ENCODE measurements around the gene TSPAN11.

Gene TSPAN11

DNA sequence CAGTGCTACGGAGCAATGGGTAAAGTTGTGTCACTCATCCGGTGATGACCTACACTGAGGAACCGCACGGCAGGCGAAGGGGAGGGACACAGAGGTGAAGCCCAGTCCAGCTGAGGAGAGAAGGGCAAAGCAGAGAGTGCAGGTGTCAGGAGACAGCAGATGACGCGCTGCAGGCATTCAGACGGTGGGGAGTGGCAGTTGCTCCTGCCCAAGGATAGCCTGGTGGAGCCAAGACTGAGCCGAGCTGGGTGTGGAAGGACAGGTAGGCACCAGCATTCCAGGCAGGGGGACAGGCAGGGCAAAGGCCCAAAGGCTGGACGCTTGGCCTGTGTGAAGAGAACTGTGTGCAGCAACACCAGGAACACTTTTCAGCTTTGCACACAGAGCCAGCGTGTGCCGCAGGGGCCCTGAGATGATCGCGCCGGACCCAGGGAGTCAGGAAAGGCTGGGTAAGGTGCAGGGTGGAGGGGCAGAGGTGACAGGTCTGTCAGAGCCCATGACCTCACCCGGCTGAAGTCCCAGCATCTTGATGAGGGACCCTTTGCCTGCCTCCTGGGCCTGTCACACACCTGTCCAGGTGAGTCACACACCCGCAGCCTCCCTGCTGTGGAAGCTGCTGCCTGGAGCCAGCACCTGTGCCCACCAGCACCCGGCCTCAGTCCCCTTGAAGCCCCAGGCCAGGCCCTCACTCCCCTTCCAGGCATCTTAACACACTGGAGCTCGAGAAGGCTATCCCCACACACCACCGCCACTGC is 48.4 kb downstream of the TSPAN11 start:
- Histone ChIP-seq H3K9ac (ENCODE audit: low read depth, low read length) (no peak overlapping the region), H3K36me3 (ENCODE audit: insufficient read depth, low read depth, low read length) (no peaks in the 10 kb centered on the region), H3K4me3 (ENCODE audit: low read length) (no peak overlapping the region), H3K27ac (ENCODE audit: low read length) (no peak overlapping the region), H3K4me1 (ENCODE audit: insufficient read depth, low read length) (0 out of 2 replicates have a peak, but pooled peaks cover 3% of the 10 kb centered on the region), H3K27me3 (ENCODE audit: insufficient read depth, low read length) (no peaks in the 10 kb centered on the region; the same call in 1 of the 2 replicates), H3K9me3 (ENCODE audit: insufficient read depth, low read depth, low read length) (no peaks in the 10 kb centered on the region)

DNA sequence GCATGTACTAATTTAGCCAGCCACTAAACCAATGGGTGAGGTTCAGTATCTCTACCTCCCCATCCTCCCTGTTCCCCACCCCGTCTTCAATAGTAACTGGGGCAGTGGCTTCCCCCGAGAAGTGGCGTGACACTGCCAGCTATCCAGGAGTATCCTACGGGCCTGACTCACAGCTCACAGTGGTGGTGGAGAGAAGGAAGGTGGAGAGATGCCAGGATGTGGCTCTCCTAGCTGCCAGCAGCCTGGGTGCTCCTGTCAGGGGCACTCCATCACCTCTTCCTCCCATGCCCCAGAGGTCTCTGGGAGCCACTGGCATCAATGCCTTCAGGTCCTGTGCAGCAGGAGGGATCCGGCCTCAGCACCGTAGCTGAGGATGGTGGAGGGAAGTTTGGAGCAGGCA is 49.0 kb downstream of the TSPAN11 start:
- Histone ChIP-seq H3K27ac (ENCODE audit: low read length) (no peak overlapping the region), H3K4me3 (ENCODE audit: low read length) (no peak overlapping the region), H3K9me3 (ENCODE audit: insufficient read depth, low read depth, low read length) (no peaks in the 10 kb centered on the region), H3K27me3 (ENCODE audit: insufficient read depth, low read length) (no peaks in the 10 kb centered on the region; the same call in 1 of the 2 replicates), H3K36me3 (ENCODE audit: insufficient read depth, low read depth, low read length) (no peaks in the 10 kb centered on the region), H3K4me1 (ENCODE audit: insufficient read depth, low read length) (0 out of 2 replicates have a peak, but pooled peaks cover 3% of the 10 kb centered on the region), H3K9ac (ENCODE audit: low read depth, low read length) (no peak overlapping the region)

GRCh38 chr12:30976206-30976605 is 49.7 kb downstream of the TSPAN11 start:
- Histone ChIP-seq H3K27me3 (ENCODE audit: insufficient read depth, low read length) (no peaks in the 10 kb centered on the region; the same call in 1 of the 2 replicates), H3K9ac (ENCODE audit: low read depth, low read length) (no peak overlapping the region), H3K9me3 (ENCODE audit: insufficient read depth, low read depth, low read length) (no peaks in the 10 kb centered on the region), H3K4me1 (ENCODE audit: insufficient read depth, low read length) (0 out of 2 replicates have a peak, but pooled peaks cover 3% of the 10 kb centered on the region), H3K4me3 (ENCODE audit: low read length) (no peak overlapping the region), H3K27ac (ENCODE audit: low read length) (no peak overlapping the region), H3K36me3 (ENCODE audit: insufficient read depth, low read depth, low read length) (no peaks in the 10 kb centered on the region)

DNA sequence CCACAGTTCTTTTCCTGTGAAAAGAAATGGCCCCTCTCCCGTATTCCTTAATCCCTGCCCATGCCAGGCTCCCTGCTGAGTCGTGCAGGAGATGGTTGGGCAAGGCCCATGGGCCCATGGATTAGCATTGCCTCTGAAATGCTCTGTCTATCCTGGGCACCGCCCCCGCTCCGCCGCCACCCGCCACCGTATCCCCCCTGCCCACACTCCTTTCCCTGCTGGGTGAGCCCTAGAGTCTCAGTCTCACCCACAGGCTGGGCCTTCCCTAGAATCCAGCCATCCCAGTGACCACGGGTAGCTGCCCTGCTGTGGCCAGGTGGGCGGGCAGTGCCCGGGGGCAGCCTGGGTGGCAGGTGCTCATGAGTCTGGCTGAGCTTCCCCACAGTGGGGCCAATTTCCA is 50.6 kb downstream of the TSPAN11 start:
- no peaks in the 10 kb centered on the region; the same call in 1 of the 2 replicates for H3K27me3 ChIP-seq (ENCODE audit: insufficient read depth, low read length)
- no peak overlapping the region for H3K9ac ChIP-seq (ENCODE audit: low read depth, low read length)
- H3K4me3 ChIP-seq (ENCODE audit: low read length), result no peak overlapping the region
- no peak overlapping the region for H3K27ac ChIP-seq (ENCODE audit: low read length)
- no peaks in the 10 kb centered on the region for H3K9me3 ChIP-seq (ENCODE audit: insufficient read depth, low read depth, low read length)
- H3K4me1 ChIP-seq (ENCODE audit: insufficient read depth, low read length), result 0 out of 2 replicates have a peak, but pooled peaks cover 3% of the 10 kb centered on the region
- H3K36me3 ChIP-seq (ENCODE audit: insufficient read depth, low read depth, low read length), result no peaks in the 10 kb centered on the region

- H3K9me3 ChIP-seq (ENCODE audit: insufficient read depth, low read depth, low read length), result no peaks in the 10 kb centered on the region
- H3K36me3 ChIP-seq (ENCODE audit: insufficient read depth, low read depth, low read length), result no peaks in the 10 kb centered on the region
- no peaks in the 10 kb centered on the region for H3K27me3 ChIP-seq (ENCODE audit: insufficient read depth, low read length)
- H3K4me1 ChIP-seq (ENCODE audit: insufficient read depth, low read length), result 0 out of 2 replicates have a peak, but pooled peaks cover 3% of the 10 kb centered on the region
- H3K27ac ChIP-seq (ENCODE audit: low read length), result no peak overlapping the region
- H3K4me3 ChIP-seq (ENCODE audit: low read length), result no peak overlapping the region
- H3K9ac ChIP-seq (ENCODE audit: low read depth, low read length), result no peak overlapping the region
These were observed 51.2 kb downstream of the TSPAN11 start for GRCh38 chr12:30977537-30978349.

GRCh38 chr12:30978639-30979038 is 52.1 kb downstream of the TSPAN11 start:
- no peak overlapping the region for H3K27ac ChIP-seq (ENCODE audit: low read length)
- no peaks in the 10 kb centered on the region for H3K36me3 ChIP-seq (ENCODE audit: insufficient read depth, low read depth, low read length)
- no peak overlapping the region for H3K9ac ChIP-seq (ENCODE audit: low read depth, low read length)
- H3K27me3 ChIP-seq (ENCODE audit: insufficient read depth, low read length), result no peaks in the 10 kb centered on the region
- 0 out of 2 replicates have a peak, but pooled peaks cover 3% of the 10 kb centered on the region for H3K4me1 ChIP-seq (ENCODE audit: insufficient read depth, low read length)
- no peak overlapping the region for H3K4me3 ChIP-seq (ENCODE audit: low read length)
- no peaks in the 10 kb centered on the region for H3K9me3 ChIP-seq (ENCODE audit: insufficient read depth, low read depth, low read length)

GRCh38 chr12:30979371-30980259 is 53.1 kb downstream of the TSPAN11 start:
- Histone ChIP-seq H3K27me3 (ENCODE audit: insufficient read depth, low read length) (no peaks in the 10 kb centered on the region), H3K36me3 (ENCODE audit: insufficient read depth, low read depth, low read length) (no peaks in the 10 kb centered on the region), H3K9ac (ENCODE audit: low read depth, low read length) (no peak overlapping the region), H3K27ac (ENCODE audit: low read length) (no peak overlapping the region), H3K4me1 (ENCODE audit: insufficient read depth, low read length) (0 out of 2 replicates have a peak, but pooled peaks cover 3% of the 10 kb centered on the region), H3K9me3 (ENCODE audit: insufficient read depth, low read depth, low read length) (no peaks in the 10 kb centered on the region), H3K4me3 (ENCODE audit: low read length) (no peak overlapping the region)

DNA sequence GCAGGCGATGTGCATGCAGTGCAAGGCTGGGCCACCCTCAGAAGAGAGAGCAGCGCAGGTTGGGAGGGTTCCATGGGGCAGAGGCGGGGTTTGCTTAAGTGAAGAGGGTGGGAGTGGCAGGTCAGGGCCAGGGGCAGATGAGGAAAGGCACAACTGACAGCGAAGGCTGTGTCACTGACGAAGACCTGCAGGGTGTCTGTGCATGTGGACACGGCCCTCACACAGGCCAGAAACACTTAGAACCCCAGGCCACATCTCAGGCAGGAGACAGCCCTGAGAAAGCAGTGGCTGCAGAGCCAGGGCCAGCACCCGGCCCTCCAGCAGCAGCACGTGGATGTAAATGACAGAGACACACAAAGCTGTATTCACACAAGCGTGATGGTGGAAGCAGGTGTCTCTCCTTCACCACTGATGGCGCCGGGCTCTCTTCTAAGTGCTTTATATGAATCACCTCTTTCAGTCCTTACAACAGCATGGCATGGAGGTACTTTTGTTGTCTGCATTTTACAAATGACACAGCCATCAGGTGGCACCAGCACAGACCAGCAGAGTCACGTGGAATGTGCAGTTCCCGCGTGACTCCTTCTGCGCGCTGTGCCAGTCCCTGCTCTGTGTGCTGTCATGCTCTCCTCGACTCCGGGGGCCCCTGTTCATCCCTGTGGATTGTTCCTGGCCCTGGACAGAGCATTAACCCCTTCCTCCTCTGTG is 54.6 kb downstream of the TSPAN11 start:
- H3K36me3 ChIP-seq (ENCODE audit: insufficient read depth, low read depth, low read length), result no peaks in the 10 kb centered on the region
- H3K27me3 ChIP-seq (ENCODE audit: insufficient read depth, low read length), result no peaks in the 10 kb centered on the region
- H3K9me3 ChIP-seq (ENCODE audit: insufficient read depth, low read depth, low read length), result no peaks in the 10 kb centered on the region
- H3K9ac ChIP-seq (ENCODE audit: low read depth, low read length), result no peak overlapping the region
- 0 out of 2 replicates have a peak, but pooled peaks cover 3% of the 10 kb centered on the region for H3K4me1 ChIP-seq (ENCODE audit: insufficient read depth, low read length)
- no peak overlapping the region for H3K27ac ChIP-seq (ENCODE audit: low read length)
- H3K4me3 ChIP-seq (ENCODE audit: low read length), result no peak overlapping the region

DNA sequence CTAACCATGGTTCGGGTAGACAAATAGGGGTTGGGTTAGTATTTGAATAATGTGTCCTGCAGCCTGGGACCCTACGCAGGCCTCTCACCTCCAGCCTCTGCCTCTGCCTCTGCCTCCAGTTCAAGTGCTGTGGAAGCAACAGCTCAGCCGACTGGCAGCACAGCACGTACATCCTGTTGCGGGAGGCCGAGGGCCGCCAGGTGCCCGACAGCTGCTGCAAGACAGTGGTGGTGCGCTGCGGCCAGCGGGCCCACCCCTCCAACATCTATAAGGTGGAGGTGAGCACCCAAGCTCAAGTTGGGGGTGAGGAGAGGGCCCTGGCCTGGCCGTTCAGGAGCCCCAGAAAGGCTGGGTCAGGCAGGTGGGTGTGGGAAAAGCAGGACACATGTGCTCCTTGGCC is 55.9 kb downstream of the TSPAN11 start:
- Histone ChIP-seq H3K9me3 (ENCODE audit: insufficient read depth, low read depth, low read length) (no peaks in the 10 kb centered on the region), H3K27me3 (ENCODE audit: insufficient read depth, low read length) (no peaks in the 10 kb centered on the region), H3K4me1 (ENCODE audit: insufficient read depth, low read length) (0 out of 2 replicates have a peak, but pooled peaks cover 3% of the 10 kb centered on the region), H3K9ac (ENCODE audit: low read depth, low read length) (no peak overlapping the region), H3K36me3 (ENCODE audit: insufficient read depth, low read depth, low read length) (no peaks in the 10 kb centered on the region), H3K4me3 (ENCODE audit: low read length) (no peak overlapping the region), H3K27ac (ENCODE audit: low read length) (no peak overlapping the region)

GRCh38 chr12:30985814-30986452 is 59.4 kb downstream of the TSPAN11 start:
- H3K27me3 ChIP-seq (ENCODE audit: insufficient read depth, low read length), result no peaks in the 10 kb centered on the region
- no peaks in the 10 kb centered on the region for H3K9me3 ChIP-seq (ENCODE audit: insufficient read depth, low read depth, low read length)
- no peak overlapping the region for H3K9ac ChIP-seq (ENCODE audit: low read depth, low read length)
- no peak overlapping the region for H3K27ac ChIP-seq (ENCODE audit: low read length)
- no peak overlapping the region for H3K4me3 ChIP-seq (ENCODE audit: low read length)
- no peaks in the 10 kb centered on the region for H3K36me3 ChIP-seq (ENCODE audit: insufficient read depth, low read depth, low read length)
- H3K4me1 ChIP-seq (ENCODE audit: insufficient read depth, low read length), result no peaks in the 10 kb centered on the region
